HG02870 (cell line): Measurements from ENCODE around the gene HTR1B.

ENCODE experiments used
- ATAC-seq: cut with Tn5 transposase; IDR thresholded peaks from one replicate; pipeline ENCODE4 v1.9.1; 2021; ENCODE audit warnings: mild to moderate bottlenecking, moderate library complexity; ENCODE audit not compliant: unreplicated experiment

The HTR1B gene

GRCh38 chr6:77463308-77463860 is at the start of gene HTR1B:
Gene HTR1B (minus strand): TSS chr6:77463491. CDS start chr6:77463403, 88 bp downstream.
- no peak for ATAC-seq

GRCh38 chr6:77512554-77512953 is 49.3 kb upstream of the HTR1B start:
- no peak for ATAC-seq

GRCh38 chr6:77511860-77512259 is 48.6 kb upstream of the HTR1B start:
- no peak for ATAC-seq

- no peak for ATAC-seq
Observed at GRCh38 chr6:77502981-77503380, 39.7 kb upstream of the HTR1B start.

- ATAC-seq: no peak
Observed at GRCh38 chr6:77492530-77492929, 29.2 kb upstream of the HTR1B start.

GRCh38 chr6:77487808-77488425 is 24.6 kb upstream of the HTR1B start:
- no peak for ATAC-seq

GRCh38 chr6:77482981-77483380 is 19.7 kb upstream of the HTR1B start:
- ATAC-seq: no peak

GRCh38 chr6:77474973-77475372 is 11.7 kb upstream of the HTR1B start:
- ATAC-seq: no peak

- no peak for ATAC-seq
Observed at GRCh38 chr6:77474286-77474956, 11.1 kb upstream of the HTR1B start.

GRCh38 chr6:77470983-77471382 is 7.7 kb upstream of the HTR1B start:
- no peak for ATAC-seq

GRCh38 chr6:77468939-77469338 is 5.6 kb upstream of the HTR1B start:
- ATAC-seq: no peak

GRCh38 chr6:77466451-77467437 is 3.5 kb upstream of the HTR1B start:
- ATAC-seq: peak; percentile 76

- peak; percentile 79 for ATAC-seq
Observed at GRCh38 chr6:77466055-77466450, 2.8 kb upstream of the HTR1B start.

GRCh38 chr6:77464495-77464867 is 1.2 kb upstream of the HTR1B start:
- ATAC-seq: no peak

GRCh38 chr6:77463861-77464494 is 687 bp upstream of the HTR1B start:
- ATAC-seq: no peak

GRCh38 chr6:77462359-77463307 is 658 bp downstream of the HTR1B start:
- no peak for ATAC-seq

GRCh38 chr6:77461796-77462195 is 1.5 kb downstream of the HTR1B start:
- ATAC-seq: no peak

- no peak for ATAC-seq
Observed at GRCh38 chr6:77458421-77458820, 4.9 kb downstream of the HTR1B start.

- peak; percentile 83 for ATAC-seq
Observed at GRCh38 chr6:77457720-77458349, 5.5 kb downstream of the HTR1B start.
